ENCODE results near the gene BLNK.

BLNK gene

DNA sequence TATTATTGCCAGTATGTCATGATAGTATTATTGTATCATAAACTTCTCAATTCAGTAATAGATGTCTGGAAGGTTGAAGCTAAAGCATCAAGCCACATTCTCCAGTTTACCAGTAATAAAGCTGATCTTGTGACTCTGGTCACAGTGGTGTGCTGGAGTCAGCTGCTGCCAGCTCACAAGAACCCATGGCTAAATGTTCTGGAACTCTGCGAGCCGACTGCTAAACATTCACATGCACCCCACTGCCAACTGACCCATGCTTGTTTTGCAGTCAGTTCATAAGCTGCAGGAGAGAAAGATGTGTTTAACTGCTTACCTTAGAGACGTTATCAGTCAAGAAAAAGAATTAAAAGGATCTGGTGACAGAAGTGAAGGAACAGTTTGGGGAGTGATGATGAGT is 27.0 kb upstream of the BLNK start:
- TF ChIP-seq, protein P1, sequence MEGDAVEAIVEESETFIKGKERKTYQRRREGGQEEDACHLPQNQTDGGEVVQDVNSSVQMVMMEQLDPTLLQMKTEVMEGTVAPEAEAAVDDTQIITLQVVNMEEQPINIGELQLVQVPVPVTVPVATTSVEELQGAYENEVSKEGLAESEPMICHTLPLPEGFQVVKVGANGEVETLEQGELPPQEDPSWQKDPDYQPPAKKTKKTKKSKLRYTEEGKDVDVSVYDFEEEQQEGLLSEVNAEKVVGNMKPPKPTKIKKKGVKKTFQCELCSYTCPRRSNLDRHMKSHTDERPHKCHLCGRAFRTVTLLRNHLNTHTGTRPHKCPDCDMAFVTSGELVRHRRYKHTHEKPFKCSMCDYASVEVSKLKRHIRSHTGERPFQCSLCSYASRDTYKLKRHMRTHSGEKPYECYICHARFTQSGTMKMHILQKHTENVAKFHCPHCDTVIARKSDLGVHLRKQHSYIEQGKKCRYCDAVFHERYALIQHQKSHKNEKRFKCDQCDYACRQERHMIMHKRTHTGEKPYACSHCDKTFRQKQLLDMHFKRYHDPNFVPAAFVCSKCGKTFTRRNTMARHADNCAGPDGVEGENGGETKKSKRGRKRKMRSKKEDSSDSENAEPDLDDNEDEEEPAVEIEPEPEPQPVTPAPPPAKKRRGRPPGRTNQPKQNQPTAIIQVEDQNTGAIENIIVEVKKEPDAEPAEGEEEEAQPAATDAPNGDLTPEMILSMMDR (IDR thresholded peaks at IDR 0.05; ENCODE audit: control insufficient read depth, insufficient read depth, low read depth, low read length, missing control alignments): no peak
- DNase-seq (ENCODE audit: low read depth): no peak
- H3K4me3 ChIP-seq (ENCODE audit: control insufficient read depth, low read depth, low read length): no peak overlapping the region

DNA sequence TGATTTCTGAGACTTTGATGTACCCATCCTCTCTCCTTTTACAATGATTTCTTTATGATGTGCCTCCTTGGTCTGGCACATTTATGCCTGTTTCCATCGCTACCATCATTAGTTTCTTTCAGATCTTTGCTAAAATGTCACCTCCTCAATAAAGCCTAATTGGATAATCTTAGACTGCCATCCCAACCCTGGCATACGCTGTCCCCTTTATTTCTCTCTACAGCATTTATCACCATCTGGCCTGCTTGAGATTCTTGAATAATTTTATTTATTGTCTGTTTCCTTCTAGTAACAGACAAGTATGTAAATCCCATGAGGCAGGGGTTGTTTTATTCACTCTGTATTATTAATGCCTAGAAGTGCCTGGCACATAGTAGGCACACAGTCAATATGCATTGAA is 26.1 kb upstream of the BLNK start:
- no peak overlapping the region for H3K4me3 ChIP-seq (ENCODE audit: control insufficient read depth, low read depth, low read length)
- DNase-seq (ENCODE audit: low read depth): no peak
- TF ChIP-seq, protein P1 (IDR thresholded peaks at IDR 0.05; ENCODE audit: control insufficient read depth, insufficient read depth, low read depth, low read length, missing control alignments): no peak

DNA sequence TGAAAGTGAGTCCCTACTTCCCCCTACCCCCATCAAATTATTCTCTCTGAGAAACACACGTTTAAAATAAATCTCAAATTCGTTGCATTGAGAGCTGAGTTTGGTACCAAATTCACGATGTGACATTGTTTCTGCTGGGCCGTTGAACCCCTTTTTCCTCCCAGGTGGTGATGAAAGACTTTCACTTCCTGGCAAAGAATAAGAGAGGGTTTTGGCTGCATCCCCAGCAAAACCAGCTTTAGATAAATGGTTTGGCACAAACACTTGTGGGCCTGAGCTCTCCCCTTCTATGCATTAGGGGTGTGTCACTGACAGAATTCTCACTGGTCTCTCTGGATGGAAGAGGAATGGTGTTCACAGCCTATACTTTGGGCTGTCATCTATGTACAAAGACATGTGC is 24.1 kb upstream of the BLNK start:
- DNase-seq (ENCODE audit: low read depth): no peak
- no peak overlapping the region for H3K4me3 ChIP-seq (ENCODE audit: control insufficient read depth, low read depth, low read length)
- TF ChIP-seq, protein P1 (IDR thresholded peaks at IDR 0.05; ENCODE audit: control insufficient read depth, insufficient read depth, low read depth, low read length, missing control alignments): no peak

DNA sequence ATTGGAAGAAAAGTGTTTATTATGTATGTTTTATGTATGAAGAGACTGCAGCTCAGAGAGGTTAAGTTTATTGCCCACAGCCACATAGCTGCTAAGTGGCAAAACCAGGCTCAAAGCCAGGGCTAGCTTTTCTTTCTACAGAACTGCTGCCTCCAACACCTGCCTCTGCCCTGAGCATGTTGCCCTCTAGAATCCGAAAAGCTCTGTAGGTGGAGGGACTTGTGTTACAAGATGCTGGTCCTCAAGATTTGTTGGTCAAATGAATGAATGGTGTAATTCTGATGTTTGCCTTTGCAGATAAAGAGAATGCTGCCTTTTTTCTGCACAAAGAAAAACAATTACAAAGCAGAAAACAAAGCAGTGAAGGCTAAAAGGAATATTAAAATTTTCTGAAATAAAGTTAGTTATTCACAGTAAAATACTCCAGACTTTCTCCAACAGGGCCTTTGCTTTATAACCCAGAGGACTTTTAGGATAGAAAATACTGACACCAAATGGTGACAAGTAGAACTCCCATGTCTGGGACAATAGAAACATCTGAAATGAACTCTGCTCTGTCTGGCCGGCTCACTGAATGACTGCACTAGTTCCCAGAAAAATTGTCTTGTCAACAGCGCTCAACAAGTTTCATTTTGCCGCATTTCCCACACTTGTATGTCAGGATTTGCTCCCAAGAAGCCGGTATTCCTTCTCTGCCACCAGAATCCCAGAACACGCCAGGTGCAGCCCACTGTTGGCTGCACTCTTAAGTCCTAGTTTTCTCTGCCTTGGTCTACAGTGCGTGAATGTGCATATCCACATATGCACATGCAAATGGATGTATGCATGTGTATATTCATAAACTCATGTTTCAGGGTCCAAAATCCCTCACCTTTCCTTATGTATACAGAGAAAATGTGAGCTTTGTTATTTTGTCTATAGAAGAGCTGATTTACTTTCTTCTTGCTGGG is 21.9 kb upstream of the BLNK start:
- DNase-seq (ENCODE audit: low read depth): peak; percentile 21
- no peak overlapping the region for H3K4me3 ChIP-seq (ENCODE audit: control insufficient read depth, low read depth, low read length)
- TF ChIP-seq, protein P1 (IDR thresholded peaks at IDR 0.05; ENCODE audit: control insufficient read depth, insufficient read depth, low read depth, low read length, missing control alignments): peak; percentile 44

DNA sequence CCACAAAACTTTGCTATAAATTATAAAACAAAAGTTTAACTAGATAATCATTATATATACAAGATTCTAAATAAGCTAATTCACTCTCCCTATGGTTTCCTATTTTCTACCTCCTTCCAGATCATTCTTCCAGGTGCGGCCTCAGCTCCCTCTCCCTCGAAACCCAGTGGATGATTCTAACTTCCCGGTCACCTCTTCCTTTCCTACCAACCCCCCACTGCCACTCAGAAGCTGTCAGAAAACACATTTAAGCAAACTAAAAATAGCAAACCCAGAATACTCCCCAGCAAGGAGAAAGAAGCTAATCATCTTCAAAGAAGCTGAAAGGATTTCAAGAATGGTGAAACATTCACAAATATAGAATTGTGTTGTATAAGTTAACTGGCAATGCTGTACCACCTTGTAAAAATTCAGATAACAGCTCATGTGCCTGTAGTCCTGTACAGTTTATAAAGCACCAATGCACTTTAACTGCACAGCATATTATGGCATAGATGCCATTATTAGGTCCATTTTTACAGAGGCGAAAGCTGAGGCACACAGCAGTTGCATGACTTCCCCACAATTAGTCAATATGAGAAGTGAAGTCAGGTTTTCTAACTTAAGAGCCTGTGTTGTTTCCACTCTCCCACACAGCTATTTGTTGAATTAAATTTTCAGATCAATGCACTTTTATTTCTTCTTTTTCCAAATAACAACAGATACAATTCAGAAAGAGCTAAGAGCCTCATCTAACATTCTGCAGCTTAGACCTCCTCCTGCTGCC is 19.2 kb upstream of the BLNK start:
- TF ChIP-seq, protein P1 (IDR thresholded peaks at IDR 0.05; ENCODE audit: control insufficient read depth, insufficient read depth, low read depth, low read length, missing control alignments): no peak
- no peak overlapping the region for H3K4me3 ChIP-seq (ENCODE audit: control insufficient read depth, low read depth, low read length)
- DNase-seq (ENCODE audit: low read depth): no peak

DNA sequence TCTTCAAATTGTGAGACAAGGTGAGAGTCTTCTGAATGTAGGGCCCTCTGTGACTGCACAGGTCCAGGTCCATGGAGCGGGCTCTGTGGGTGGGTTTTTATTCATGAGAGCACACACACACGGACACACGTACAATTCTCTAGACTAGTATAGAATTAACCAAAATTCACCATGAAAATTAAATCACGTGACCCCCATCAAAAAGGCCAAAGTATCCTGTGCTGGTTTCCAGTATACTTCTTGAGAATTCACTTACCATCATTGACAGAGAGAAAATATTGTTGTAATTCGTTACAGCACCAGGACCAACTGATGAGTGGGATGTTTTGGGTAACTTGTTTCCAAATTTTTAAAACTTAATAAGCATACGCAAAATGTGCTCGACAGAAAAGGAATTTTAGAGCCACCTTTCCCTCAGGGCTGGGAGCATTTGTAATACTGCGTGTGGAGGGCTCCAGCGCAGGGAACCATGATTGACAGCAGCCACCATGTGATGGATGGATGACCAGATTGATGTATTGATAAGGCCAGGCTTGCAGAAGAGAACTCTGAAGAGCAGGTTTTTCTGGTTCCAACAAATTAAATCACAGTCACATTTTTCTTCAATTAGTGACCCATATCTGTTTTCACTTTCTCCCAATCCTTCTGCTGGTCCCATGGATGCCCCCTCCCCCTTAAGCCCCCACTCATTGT is 18.0 kb upstream of the BLNK start:
- no peak for DNase-seq (ENCODE audit: low read depth)

More for the DNA sequence above, 18.0 kb upstream of the BLNK start:
- TF ChIP-seq, protein P1 (IDR thresholded peaks at IDR 0.05; ENCODE audit: control insufficient read depth, insufficient read depth, low read depth, low read length, missing control alignments): no peak
- H3K4me3 ChIP-seq (ENCODE audit: control insufficient read depth, low read depth, low read length): no peak overlapping the region

Measured in AG09309 (cell line).